GM19452 (cell line): ENCODE data around the gene GLRA3.
"Not testable (repeated sequence)": the region's sequence is repeated elsewhere in the genome, so short reads cannot be mapped to it uniquely, and the experiment has no call there.

Experiments
- ATAC-seq: cut with Tn5 transposase; IDR thresholded peaks from one replicate; pipeline ENCODE4 v1.9.1; 2021; ENCODE audit not compliant: unreplicated experiment

Gene GLRA3

DNA sequence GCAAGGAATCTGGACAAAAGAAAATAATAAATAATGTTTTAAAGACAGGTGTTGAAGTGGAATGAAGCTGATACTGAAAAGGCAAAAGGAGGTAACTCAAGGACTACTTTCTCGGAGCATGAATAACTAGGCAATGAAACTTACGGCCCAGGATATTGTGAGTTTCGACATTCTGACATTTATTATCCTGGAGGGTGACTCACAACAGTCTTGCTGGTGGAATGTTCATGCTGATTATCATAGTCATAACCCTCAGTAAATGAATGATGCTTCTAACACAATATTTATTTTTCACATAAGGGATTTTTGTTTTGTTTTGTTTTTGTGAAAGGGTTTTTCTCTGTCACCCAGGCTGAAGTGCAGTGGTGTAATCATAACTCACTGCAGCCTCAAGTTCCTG lies 159.8 kb downstream of the GLRA3 start:
- ATAC-seq, result no peak

DNA sequence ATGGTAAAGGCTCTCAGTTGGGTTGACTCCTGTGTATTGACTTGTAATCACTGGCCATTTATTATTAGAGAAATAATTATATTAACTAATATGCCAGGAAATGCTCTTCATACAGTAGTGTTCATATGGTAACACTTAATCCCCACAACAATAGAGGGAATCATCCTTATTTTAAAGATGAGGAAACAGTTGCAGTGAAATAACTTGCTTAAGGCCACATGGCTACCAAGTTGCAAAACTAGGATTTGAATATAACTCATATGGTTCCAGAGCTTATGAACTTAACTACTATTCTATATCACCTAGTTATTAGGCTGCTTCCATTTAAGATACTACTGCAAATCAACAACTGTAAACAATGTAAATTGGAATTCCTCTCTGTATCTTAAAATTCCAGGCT lies 163.2 kb downstream of the GLRA3 start:
- ATAC-seq, result no peak

- no peak for ATAC-seq
Observed at GRCh38 chr4:174663216-174663615, 165.8 kb downstream of the GLRA3 start.

DNA sequence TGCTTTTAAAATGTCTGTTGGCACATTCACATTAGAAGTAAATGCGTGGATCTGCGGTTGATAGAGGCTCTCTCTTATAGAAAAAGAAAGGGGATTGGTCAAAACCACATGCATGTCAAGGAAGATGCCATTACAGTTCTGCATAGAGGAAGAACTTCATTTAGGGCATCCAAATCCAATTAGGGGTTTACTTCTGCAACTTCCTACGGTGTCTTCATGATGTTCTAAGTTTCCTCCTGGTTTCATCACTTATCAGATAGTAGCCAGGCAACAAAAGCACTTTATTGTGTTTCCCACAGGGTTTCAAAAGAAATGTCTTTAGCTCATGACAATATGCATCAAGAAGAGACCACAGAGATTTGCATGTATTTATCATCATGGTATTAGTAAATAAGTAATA lies 170.8 kb downstream of the GLRA3 start:
- ATAC-seq, result no peak

GRCh38 chr4:174657472-174657871 lies 171.6 kb downstream of the GLRA3 start:
- no peak for ATAC-seq

DNA sequence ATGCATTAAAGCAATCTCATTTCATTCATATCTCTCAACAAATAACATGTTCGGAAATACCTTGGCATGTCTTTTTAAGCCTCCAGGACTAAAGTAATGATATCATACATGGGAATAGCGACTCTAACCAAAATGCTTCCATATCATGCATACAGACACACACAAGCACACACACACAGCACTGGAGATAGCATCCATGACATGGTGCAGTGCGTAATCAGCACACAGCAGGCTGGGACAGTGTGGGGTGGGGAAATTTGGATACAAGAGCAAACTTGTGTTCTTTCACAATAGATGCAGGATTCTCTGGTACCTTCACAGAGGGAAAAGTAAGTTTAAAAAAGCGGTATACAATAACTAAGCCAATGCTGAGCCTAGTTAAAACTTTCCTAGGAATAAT lies 174.4 kb downstream of the GLRA3 start:
- ATAC-seq, result no peak

GRCh38 chr4:174650711-174651355 lies 178.2 kb downstream of the GLRA3 start:
- no peak for ATAC-seq

- no peak for ATAC-seq
Observed at GRCh38 chr4:174648812-174649211, 180.2 kb downstream of the GLRA3 start.

DNA sequence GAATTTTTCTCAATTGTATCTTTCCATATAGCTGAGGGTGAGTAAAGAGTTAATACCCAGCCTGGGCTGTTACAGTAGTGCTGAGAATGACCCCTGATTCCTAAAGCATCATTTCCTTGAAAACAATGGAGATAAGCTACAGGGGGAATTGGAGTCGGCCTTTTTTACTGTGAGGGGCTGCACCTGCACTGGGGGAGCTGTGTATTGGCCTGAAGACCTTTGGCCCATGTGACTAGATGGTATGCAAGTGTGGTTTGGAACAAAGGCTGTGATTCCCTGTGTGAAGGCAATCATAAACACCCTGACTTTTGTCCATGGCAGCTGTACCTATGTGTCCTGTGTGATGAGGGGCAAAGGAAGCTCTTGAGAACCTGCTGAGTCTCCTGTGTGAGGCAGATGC lies 182.7 kb downstream of the GLRA3 start:
- ATAC-seq, result no peak

DNA sequence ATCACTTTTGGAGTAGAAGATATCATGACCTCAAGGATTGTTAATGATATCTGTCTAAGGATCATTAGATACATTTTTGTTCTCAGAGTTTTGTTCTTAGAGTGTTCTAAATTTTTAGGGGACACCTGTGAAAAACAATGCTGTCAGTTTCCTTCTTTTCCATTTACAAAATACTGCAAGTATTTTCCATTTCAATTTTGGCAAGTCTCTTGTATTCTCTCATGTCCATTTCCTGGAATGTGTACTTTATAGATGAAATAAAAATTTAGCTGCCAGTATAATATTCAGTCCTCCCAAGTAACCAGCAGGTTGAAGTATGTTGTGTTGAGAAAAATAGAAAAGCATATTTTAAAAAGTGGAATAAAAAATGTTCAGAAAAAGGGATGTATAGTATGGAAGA lies 188.9 kb downstream of the GLRA3 start:
- ATAC-seq, result no peak

- no peak for ATAC-seq
Observed at GRCh38 chr4:174635732-174636131, 193.3 kb downstream of the GLRA3 start.

DNA sequence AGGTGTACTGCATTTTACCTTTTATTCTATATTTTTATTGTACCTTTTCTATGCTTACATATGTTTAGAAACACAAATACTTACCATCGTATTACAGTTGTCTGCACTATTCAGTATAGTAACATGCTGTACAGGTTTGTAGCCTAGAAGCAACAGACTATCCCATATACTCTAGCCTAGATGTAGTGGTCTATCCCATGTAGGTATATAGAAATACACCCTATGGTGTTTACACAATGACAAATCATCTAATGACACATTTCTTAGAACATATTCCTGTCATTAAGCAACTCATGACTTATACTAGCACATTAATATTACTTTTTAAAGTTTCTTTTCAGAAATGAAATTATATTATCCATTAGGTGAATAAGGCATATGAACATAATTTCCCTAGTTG lies 195.6 kb downstream of the GLRA3 start:
- no peak for ATAC-seq

DNA sequence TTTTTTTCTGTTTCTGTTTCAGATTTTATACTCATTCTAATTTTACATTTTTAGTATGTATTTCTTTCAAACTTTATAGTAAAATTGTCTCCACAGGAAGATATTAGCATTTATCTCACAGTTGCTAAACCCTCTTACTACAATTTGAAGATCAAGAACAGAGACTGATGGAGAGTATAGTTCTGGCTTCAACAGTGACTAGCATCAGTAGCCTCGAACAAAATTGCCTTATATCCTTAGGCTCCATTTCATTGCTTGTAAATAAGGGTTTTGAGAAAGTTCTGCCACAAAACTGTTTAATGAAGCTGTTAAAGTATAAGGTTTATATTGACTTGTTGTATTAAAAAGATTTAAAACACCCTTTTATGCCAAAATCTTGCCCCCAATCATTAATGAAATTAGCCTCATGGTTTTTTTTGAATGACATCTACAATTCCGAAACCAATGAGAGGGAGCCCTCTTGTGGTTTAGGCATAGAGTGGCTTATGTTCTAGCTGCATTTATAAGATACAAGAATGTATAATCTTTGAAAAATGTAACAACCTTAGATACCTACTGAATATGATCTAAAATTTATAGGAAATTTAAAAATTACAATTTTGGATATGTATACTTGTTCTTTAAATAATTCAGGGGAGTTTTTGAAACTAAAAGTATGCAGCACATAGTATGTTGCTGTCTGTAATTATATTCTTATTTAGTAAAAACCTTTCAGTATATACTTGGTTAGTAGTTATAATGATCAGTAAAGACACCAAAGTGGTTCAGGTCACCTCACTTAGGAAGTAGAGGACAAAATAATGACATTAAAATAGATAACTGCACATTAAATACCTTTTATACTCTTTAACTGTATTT lies 196.9 kb downstream of the GLRA3 start:
- ATAC-seq, result peak; percentile 55

GRCh38 chr4:174629907-174630450 lies 199.1 kb downstream of the GLRA3 start:
- ATAC-seq, result not testable (repeated sequence)

DNA sequence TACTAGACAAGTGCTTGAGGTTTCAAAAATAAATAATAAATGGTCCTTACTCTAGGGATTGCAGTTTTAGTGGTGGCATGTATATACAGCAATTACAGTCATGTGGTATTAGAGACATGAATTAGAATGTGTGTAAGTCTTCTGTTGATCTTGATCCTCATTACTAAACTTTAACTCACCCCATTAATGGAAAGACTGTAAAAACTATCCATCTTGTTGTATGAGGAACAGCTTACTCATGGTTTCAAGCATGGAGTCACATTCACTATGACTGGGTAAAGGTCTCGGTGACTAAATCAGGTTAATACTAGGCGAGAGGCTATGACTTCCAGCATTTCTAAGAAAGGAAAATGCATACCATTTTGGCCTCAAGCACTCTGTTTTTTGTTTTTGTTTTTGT lies 199.8 kb downstream of the GLRA3 start:
- no peak for ATAC-seq

DNA sequence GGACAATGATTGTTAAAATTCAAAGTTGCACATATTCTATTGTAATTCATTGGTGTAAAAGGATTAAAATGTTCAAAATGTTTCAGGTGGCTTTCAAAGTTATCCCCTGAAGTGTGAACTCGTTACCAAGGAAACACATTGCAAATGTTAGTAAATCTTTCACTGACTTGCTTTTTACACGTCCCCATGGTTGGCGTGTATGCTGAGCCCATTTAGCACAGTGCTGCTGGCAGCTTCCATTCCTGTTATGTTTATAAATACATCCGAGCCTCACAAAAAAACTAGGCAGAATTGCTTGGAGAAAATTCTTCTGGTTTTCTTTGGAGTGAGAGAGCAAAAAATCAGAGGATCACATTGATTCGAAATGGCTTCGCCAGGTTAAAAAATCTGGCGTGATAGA lies 200.9 kb downstream of the GLRA3 start:
- no peak for ATAC-seq

- no peak for ATAC-seq
Observed at GRCh38 chr4:174627473-174627872, 201.6 kb downstream of the GLRA3 start.

GRCh38 chr4:174626342-174627008 lies 202.6 kb downstream of the GLRA3 start:
- ATAC-seq, result no peak

DNA sequence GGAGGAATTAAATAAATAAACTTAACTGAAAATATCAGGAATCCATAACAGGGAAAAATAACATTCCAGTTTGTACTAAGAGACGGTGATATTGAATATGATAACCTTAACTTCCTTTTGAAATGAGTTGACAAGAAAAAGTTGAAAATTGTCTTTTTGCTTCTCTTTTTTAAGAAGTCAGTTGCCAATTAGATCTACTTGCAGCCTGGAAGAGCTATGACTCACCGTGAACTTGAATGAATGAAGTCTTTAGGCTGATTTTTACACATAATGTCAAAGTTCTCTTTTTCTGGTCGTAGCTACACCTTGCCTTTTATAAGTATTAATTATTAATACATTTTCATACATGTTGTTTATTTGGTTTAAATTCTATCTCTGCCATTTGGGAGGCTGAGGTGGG lies 212.4 kb downstream of the GLRA3 start:
- ATAC-seq, result no peak

DNA sequence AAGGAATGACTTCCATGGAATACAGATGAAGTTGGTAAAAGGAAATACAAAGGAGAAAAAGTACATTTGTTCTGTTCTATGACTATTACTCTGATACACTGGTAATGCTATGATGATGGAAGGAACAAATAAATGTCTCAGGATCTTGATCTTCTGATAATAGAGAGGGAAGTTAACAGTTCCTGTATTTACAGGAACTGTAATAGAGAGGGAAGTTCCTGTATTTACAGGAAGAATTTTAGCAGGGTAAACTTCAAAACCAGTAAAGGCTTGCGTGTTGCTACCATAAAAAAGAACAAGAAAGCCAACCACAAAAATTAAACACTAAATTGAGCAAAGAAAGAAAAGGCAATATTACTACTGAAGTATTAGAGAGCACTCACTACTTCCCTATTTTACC lies 215.1 kb downstream of the GLRA3 start:
- no peak for ATAC-seq

- ATAC-seq, result no peak
Observed at GRCh38 chr4:174611792-174612191, 217.3 kb downstream of the GLRA3 start.

DNA sequence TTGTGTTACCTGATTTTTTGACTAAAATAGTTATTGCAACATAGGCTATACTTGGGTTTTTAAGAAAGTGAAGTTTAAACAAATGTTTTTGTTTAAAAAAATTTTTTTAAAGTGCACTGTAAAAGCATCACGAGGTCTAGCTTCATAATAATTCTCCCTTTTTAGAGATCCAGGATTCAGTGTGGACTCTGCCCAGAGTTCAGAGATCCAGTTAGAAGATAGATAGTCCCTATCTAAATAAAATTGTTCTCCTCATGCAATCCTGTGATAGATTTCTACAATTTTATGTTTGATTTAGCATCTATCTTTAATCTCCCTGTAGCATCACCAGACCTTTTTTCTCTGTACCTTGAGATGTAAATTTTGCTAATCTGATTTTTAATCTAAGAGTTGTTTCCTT lies 221.3 kb downstream of the GLRA3 start:
- no peak for ATAC-seq
